PFSK-1 (cell line): Measurements from ENCODE around the gene RNF220.

ENCODE experiments used
- FOXP2 ChIP-seq: optimal IDR thresholded peaks from 2 replicates; pipeline ENCODE3; 2011; ENCODE audit warnings: borderline replicate concordance, control low read depth, inconsistent platforms; ENCODE audit not compliant: insufficient read depth; ENCODE audit errors: extremely low read length, extremely low read depth
- REST ChIP-seq, 2 experiments: IDR thresholded peaks; 2 replicates each; pipeline versions ENCODE4 v1.6.1 to v1.8.0; 2011 to 2012; ENCODE audit warnings: low read depth in 2 of 2, low read length in 2 of 2, control low read depth in 1 of 2, inconsistent platforms in 1 of 2, mild to moderate bottlenecking in 1 of 2, moderate library complexity in 1 of 2; ENCODE audit not compliant: insufficient read depth in 1 of 2
- SIN3A ChIP-seq: IDR thresholded peaks from 2 replicates; pipeline ENCODE4 v1.6.1; 2012; ENCODE audit warnings: mild to moderate bottlenecking, low read length, moderate library complexity, borderline replicate concordance; ENCODE audit not compliant: insufficient read depth
- TAF1 ChIP-seq: IDR thresholded peaks from 2 replicates; pipeline ENCODE4 v1.6.1; 2012; ENCODE audit warnings: low read length, control low read depth, borderline replicate concordance; ENCODE audit not compliant: insufficient read depth

- TF ChIP-seq TAF1 (no peak), REST (IDR thresholded peaks at IDR 0.05; ENCODE audit: insufficient read depth in 1 of 2, low read depth in 2 of 2, low read length in 2 of 2) (no peak), FOXP2 (no peak), SIN3A (no peak)
Measured at GRCh38 chr1:44670751-44671640, 265.9 kb downstream of the RNF220 start.
